A673 (cell line): ENCODE data around the gene TARP.

Experiments used
- EZH2 ChIP-seq: fragments of 200-600 bp; sonication (generic); IDR thresholded peaks from 2 replicates; pipeline ENCODE4 v1.6.1; 2017; ENCODE audit warnings: borderline replicate concordance, low read depth, mild to moderate bottlenecking, mixed read lengths, antibody characterized with exemption, low read length; ENCODE audit not compliant: poor library complexity, severe bottlenecking
- TF ChIP-seq, protein P1 (sequence below): fragments of 300-800, 200-600 bp; sonication (generic); conservative IDR thresholded peaks from 2 replicates; pipeline ENCODE4 v1.5.1; 2017; ENCODE audit warnings: low read depth, mild to moderate bottlenecking, antibody characterized with exemption, low read length, moderate library complexity, mixed read lengths

DNA sequence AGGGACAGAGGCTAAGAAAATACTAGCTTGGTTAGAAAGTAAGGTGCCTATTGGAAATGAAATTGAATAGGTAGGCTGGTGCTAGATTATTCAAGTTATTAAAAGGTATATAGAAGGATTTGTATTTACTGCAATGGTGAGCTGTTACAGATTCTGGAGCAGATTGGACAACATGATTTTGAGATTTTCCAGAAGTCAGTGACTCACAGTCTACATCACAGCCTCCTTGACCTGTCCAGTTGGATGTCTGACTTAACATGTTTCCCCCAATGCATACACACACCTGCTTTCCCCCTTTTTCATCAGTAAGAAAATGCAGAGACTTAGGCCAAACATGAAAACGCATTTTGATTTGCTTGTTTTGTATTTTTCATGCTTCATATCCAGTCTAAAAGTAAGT, 62.0 kb downstream of the TARP start:
- TF ChIP-seq, protein P1, sequence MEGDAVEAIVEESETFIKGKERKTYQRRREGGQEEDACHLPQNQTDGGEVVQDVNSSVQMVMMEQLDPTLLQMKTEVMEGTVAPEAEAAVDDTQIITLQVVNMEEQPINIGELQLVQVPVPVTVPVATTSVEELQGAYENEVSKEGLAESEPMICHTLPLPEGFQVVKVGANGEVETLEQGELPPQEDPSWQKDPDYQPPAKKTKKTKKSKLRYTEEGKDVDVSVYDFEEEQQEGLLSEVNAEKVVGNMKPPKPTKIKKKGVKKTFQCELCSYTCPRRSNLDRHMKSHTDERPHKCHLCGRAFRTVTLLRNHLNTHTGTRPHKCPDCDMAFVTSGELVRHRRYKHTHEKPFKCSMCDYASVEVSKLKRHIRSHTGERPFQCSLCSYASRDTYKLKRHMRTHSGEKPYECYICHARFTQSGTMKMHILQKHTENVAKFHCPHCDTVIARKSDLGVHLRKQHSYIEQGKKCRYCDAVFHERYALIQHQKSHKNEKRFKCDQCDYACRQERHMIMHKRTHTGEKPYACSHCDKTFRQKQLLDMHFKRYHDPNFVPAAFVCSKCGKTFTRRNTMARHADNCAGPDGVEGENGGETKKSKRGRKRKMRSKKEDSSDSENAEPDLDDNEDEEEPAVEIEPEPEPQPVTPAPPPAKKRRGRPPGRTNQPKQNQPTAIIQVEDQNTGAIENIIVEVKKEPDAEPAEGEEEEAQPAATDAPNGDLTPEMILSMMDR: no peak
- no peak for TF ChIP-seq EZH2
